Activated CD4-positive, alpha-beta memory T cell treated with anti-CD3 and anti-CD28 coated beads, Interleukin-2, amount 10 ng/mL, durations not matched to agents 7 days and 5 days (primary cell): ENCODE results near the gene ITPRID2. TPM values are rescaled to one million over a fixed set of nuclear protein-coding genes. Genes with fewer than 3 reads are reported as not detected.

Experiments used
- CTCF ChIA-PET: fragments of 350-600 bp; sonication (Branson Sonifier 250); formaldehyde crosslinking; loops from one replicate; lab custom pipeline; 2021; ENCODE audit warnings: antibody characterized with exemption, inconsistent platforms; lab: Charles Lee
- POLR2A ChIA-PET: fragments of 350-600 bp; sonication (Branson Sonifier 250); formaldehyde crosslinking; loops from one replicate; lab custom pipeline; 2021; ENCODE audit warnings: antibody characterized with exemption; lab: Charles Lee
- DNase-seq: peaks from one replicate; pipeline ENCODE4 v3.0.0-alpha.2; 2020
- H3K27ac Mint-ChIP-seq: one replicate; pipeline ENCODE4 v1.8.0; 2021; ENCODE audit warnings: mild to moderate bottlenecking, mixed read lengths
- H3K27me3 Mint-ChIP-seq: one replicate; pipeline ENCODE4 v1.8.0; 2021; ENCODE audit warnings: mixed read lengths
- H3K36me3 Mint-ChIP-seq: one replicate; pipeline ENCODE4 v1.8.0; 2021; ENCODE audit warnings: low read depth, mixed read lengths
- H3K4me1 Mint-ChIP-seq: one replicate; pipeline ENCODE4 v1.8.0; 2021; ENCODE audit warnings: mixed read lengths
- H3K4me3 Mint-ChIP-seq: one replicate; pipeline ENCODE4 v1.8.0; 2021; ENCODE audit warnings: mild to moderate bottlenecking, mixed read lengths
- H3K9me3 Mint-ChIP-seq: one replicate; pipeline ENCODE4 v1.8.0; 2021; ENCODE audit warnings: mixed read lengths
- total RNA-seq, 2 experiments: library from RNA; stranded (reverse); gene quantifications; one replicate each; pipeline ENCODE4 v1.2.3, GENCODE V29; 2021

The ITPRID2 gene
- total RNA-seq, 2 experiments from 2014 or later, result 53.0 to 53.2 TPM

GRCh38 chr2:181859123-181859522 lies 32.4 kb upstream of the ITPRID2 start:
- Mint-ChIP-seq H3K4me1 (no peaks in the 10 kb centered on the region), H3K4me3 (no peak overlapping the region), H3K27me3 (peaks cover 16% of the 10 kb centered on the region), H3K9me3 (no peaks in the 10 kb centered on the region), H3K36me3 (no peaks in the 10 kb centered on the region), H3K27ac (no peak overlapping the region)
- ChIA-PET CTCF (no interaction called here), POLR2A (no interaction called here)
- DNase-seq, result no peak

DNA sequence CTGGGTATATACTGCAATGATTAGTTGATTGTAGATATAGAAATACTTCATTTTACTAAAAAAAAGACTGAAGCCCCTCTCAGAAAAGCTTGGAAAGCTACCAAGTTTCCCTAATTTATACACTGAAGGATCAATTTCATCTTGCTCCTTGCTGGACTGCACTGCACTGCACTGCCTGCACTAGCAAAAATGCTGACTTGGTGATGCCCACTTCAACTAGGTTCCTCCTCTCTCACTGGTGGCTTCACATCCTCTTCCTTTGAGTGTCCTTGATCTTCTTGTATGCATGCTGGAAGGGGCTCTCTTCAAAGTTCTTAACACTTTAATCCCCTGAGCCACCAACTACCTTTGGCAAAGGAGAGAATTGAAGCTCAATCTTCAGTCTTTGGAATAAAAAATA lies 31.7 kb upstream of the ITPRID2 start:
- no peak for DNase-seq
- Mint-ChIP-seq H3K27me3 (peaks cover 21% of the 10 kb centered on the region), H3K4me3 (no peak overlapping the region), H3K9me3 (no peaks in the 10 kb centered on the region), H3K36me3 (no peaks in the 10 kb centered on the region), H3K4me1 (no peaks in the 10 kb centered on the region), H3K27ac (no peak overlapping the region)
- POLR2A ChIA-PET, result no interaction called here
- CTCF ChIA-PET, result no interaction called here

DNA sequence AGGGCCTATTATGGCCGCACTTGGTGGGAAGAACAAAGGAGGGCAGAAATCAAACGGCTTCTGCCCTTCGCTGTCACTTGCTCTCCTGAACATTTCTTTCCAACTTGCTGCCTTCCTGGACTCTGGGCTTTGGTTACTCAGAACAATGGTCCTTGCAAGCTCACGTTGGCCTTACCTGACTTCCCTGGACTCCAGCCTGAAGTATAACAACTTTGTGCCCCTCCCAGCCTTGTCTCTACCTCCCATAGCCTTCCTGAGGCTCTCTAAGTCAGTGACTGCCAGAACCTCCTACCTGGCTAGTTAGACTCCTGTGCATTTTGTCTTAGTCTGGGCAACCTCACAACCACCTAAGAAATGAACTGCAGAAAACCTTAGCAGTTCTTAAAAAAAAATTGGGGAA lies 30.2 kb upstream of the ITPRID2 start:
- no peaks in the 10 kb centered on the region for H3K4me1 Mint-ChIP-seq
- ChIA-PET POLR2A (no interaction called here), CTCF (no interaction called here)
- no peaks in the 10 kb centered on the region for H3K9me3 Mint-ChIP-seq
- peaks cover 24% of the 10 kb centered on the region for H3K27me3 Mint-ChIP-seq
- H3K27ac Mint-ChIP-seq, result no peak overlapping the region
- H3K4me3 Mint-ChIP-seq, result no peak overlapping the region
- no peak for DNase-seq
- no peaks in the 10 kb centered on the region for H3K36me3 Mint-ChIP-seq

DNA sequence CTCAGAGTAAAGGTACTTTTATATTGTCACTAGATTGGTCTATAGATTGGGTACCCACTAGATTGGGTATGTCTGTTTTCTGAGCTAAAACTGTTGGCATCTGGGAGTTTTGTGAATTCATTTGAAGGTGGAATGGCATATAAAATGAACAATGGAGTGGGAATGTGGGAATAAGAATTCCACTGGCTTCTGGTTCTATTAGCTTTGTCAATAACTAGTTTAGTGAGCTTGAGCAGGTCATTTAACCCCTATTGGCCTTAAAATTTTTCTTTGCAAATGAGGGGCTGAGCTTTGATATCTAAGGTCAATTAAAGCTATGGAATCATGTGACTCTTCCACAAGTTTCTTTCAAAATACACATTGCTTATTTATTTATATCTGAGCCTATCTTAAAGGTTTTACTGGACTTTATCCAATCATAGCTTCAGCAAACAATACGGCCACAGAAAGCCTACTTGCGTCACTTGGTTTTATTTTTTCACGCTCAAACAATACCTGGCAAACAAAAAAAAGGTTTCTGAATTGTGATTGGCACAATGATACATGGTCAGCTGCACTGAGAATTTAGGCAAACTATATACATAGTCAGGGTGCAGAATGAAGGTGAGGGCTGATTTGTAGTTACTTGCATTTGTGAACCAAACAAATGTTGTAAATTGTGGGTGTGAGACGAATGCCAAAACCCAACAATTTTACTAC lies 28.8 kb upstream of the ITPRID2 start:
- ChIA-PET CTCF (no interaction called here), POLR2A (interaction anchor here (0.6 kb wide), 1 partner anchor 204 kb away, joined by 3 read pairs; no protein-coding TSS in a partner anchor)
- no peaks in the 10 kb centered on the region for H3K9me3 Mint-ChIP-seq
- no peaks in the 10 kb centered on the region for H3K4me1 Mint-ChIP-seq
- no peaks in the 10 kb centered on the region for H3K36me3 Mint-ChIP-seq
- H3K27ac Mint-ChIP-seq, result no peak overlapping the region
- no peak for DNase-seq
- no peak overlapping the region for H3K4me3 Mint-ChIP-seq
- peaks cover 21% of the 10 kb centered on the region for H3K27me3 Mint-ChIP-seq

DNA sequence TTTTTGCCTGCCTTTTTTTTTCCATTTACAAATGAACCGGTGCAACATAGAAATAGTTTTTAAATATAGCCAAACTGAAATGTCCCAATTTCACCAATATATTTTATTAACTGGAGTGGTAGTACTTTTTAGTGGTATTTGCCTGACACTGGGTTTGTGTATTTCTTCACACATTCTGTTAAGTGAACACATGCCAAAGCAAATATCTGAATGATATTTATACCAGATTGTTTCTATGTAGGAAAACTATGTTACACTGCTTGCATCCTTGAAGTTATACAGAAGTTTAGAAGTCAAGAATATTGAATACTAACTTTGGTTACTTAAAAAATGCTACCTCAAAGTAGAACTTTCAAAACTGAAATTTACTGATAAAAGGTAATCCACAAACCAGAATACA lies 19.4 kb upstream of the ITPRID2 start:
- CTCF ChIA-PET, result no interaction called here

DNA sequence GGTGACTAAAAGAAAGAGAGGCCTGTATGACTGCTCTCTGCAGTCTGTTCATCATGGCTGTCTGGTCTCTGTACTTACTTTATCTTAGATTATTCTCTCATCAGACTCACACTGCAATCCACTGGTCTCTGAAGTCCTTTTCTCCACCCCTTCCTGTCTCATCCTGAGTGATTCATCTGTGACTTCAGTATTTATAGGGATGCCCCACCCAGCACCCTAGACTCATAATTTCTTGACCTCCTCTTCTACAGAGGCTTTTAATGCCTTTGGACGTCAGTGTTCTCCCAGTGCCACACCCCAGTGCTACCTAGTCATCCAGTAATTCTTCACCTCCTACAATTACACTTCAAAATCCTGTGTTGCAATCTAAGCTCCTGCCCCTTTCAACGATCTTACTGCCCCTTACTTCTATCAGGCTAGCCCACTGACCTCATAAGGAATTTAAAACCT lies 14.9 kb upstream of the ITPRID2 start:
- ChIA-PET CTCF (no interaction called here), POLR2A (no interaction called here)
- Mint-ChIP-seq H3K27me3 (peaks cover 15% of the 10 kb centered on the region), H3K27ac (no peak overlapping the region), H3K9me3 (no peaks in the 10 kb centered on the region), H3K4me3 (no peak overlapping the region), H3K4me1 (no peaks in the 10 kb centered on the region), H3K36me3 (no peaks in the 10 kb centered on the region)
- DNase-seq, result no peak

More for the DNA sequence above, 19.4 kb upstream of the ITPRID2 start:
- POLR2A ChIA-PET, result no interaction called here
- no peaks in the 10 kb centered on the region for H3K9me3 Mint-ChIP-seq
- H3K36me3 Mint-ChIP-seq, result no peaks in the 10 kb centered on the region
- peaks cover 12% of the 10 kb centered on the region for H3K27me3 Mint-ChIP-seq
- no peak overlapping the region for H3K4me3 Mint-ChIP-seq
- no peaks in the 10 kb centered on the region for H3K4me1 Mint-ChIP-seq
- DNase-seq, result no peak
- H3K27ac Mint-ChIP-seq, result no peak overlapping the region

DNA sequence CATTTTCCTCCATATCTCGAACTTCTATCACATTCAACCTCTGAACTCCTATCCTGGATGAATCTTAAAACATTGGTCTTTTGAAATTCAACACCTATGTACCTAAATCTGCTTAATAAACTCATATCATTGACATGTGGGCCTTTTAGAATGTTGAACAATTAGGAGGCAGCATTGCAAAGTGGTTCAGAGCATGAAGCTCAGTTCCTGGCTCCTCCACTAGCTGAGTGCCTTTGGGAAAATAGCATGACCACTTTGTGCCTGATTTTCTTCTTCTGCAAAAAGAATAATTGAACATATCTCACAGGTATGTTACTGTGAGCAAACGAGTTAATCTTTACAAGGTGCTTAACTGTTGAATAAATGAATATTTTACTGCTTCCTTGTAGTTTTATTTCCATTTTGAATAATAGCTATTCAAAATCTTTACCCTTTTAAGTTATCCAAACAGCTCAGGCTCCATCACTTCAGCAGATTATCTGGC lies 14.3 kb upstream of the ITPRID2 start:
- no peak for DNase-seq
- CTCF ChIA-PET, result no interaction called here
- H3K27ac Mint-ChIP-seq, result no peak overlapping the region
- H3K4me3 Mint-ChIP-seq, result no peak overlapping the region
- H3K36me3 Mint-ChIP-seq, result no peaks in the 10 kb centered on the region
- H3K4me1 Mint-ChIP-seq, result no peaks in the 10 kb centered on the region
- peaks cover 15% of the 10 kb centered on the region for H3K27me3 Mint-ChIP-seq
- POLR2A ChIA-PET, result no interaction called here
- H3K9me3 Mint-ChIP-seq, result no peaks in the 10 kb centered on the region

- Mint-ChIP-seq H3K4me3 (no peak overlapping the region), H3K9me3 (no peaks in the 10 kb centered on the region), H3K4me1 (no peaks in the 10 kb centered on the region), H3K27ac (no peak overlapping the region), H3K36me3 (no peaks in the 10 kb centered on the region), H3K27me3 (peaks cover 14% of the 10 kb centered on the region)
- no peak for DNase-seq
- ChIA-PET CTCF (no interaction called here), POLR2A (no interaction called here)
These were observed 13.1 kb upstream of the ITPRID2 start for GRCh38 chr2:181878448-181878847.

GRCh38 chr2:181879295-181879694 lies 12.2 kb upstream of the ITPRID2 start:
- no peak for DNase-seq
- no peak overlapping the region for H3K27ac Mint-ChIP-seq
- peaks cover 13% of the 10 kb centered on the region for H3K27me3 Mint-ChIP-seq
- ChIA-PET CTCF (no interaction called here), POLR2A (interaction anchor here (0.8 kb wide), 1 partner anchor 18 kb away, joined by 5 read pairs; no protein-coding TSS in a partner anchor)
- no peak overlapping the region for H3K4me3 Mint-ChIP-seq
- H3K36me3 Mint-ChIP-seq, result no peaks in the 10 kb centered on the region
- H3K9me3 Mint-ChIP-seq, result no peaks in the 10 kb centered on the region
- H3K4me1 Mint-ChIP-seq, result no peaks in the 10 kb centered on the region

- no peak for DNase-seq
- POLR2A ChIA-PET, result interaction anchor here (1.0 kb wide), 1 partner anchor 10 kb away, joined by 3 read pairs; no protein-coding TSS in a partner anchor
- H3K4me3 Mint-ChIP-seq, result no peak overlapping the region
- CTCF ChIA-PET, result no interaction called here
- H3K36me3 Mint-ChIP-seq, result no peaks in the 10 kb centered on the region
- peaks cover 32% of the 10 kb centered on the region for H3K27me3 Mint-ChIP-seq
- no peaks in the 10 kb centered on the region for H3K4me1 Mint-ChIP-seq
- H3K27ac Mint-ChIP-seq, result no peak overlapping the region
- H3K9me3 Mint-ChIP-seq, result no peaks in the 10 kb centered on the region
These were observed 9.1 kb upstream of the ITPRID2 start for GRCh38 chr2:181882246-181883020.

DNA sequence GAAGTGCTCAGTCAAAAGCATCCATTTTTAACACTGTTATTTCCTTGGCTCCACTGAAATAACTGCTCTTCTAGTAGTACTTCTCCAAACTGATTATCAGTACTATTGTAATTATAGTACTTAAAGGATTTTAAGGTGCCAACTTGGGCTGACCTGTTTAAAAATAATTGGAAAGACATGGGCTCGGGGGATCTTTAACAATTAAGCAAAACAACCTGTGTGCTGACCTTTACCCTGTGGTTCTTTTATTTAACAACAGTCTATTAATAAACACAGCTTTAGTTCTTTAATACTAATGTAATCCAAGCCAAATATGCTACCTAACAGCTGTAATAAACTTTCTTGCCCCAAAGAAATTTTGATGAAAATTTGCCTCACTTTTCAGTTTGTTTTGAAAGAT lies 6.9 kb upstream of the ITPRID2 start:
- H3K9me3 Mint-ChIP-seq, result no peaks in the 10 kb centered on the region
- DNase-seq, result no peak
- H3K27ac Mint-ChIP-seq, result no peak overlapping the region
- H3K4me3 Mint-ChIP-seq, result no peak overlapping the region
- H3K36me3 Mint-ChIP-seq, result no peaks in the 10 kb centered on the region
- peaks cover 38% of the 10 kb centered on the region for H3K27me3 Mint-ChIP-seq
- H3K4me1 Mint-ChIP-seq, result no peaks in the 10 kb centered on the region
- ChIA-PET CTCF (no interaction called here), POLR2A (no interaction called here)

DNA sequence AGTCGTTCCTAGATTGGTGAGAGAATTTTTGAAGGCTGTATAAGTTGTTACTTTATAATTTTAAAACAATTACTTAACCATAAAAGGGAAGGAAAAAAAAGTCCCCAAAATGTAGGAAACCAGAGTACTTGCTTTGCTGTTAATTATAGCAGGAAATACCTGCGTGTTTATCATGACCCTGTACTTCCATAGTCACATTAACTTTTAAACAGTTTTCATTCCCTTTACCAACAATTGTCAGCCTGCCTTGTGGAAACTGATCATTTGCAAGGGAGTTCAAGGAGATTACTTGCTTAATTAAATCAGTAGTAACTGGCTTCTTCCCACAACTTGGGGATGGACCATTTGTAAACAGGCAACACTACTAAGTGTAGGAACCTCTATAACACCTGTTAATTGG lies 6.4 kb upstream of the ITPRID2 start:
- CTCF ChIA-PET, result no interaction called here

DNA sequence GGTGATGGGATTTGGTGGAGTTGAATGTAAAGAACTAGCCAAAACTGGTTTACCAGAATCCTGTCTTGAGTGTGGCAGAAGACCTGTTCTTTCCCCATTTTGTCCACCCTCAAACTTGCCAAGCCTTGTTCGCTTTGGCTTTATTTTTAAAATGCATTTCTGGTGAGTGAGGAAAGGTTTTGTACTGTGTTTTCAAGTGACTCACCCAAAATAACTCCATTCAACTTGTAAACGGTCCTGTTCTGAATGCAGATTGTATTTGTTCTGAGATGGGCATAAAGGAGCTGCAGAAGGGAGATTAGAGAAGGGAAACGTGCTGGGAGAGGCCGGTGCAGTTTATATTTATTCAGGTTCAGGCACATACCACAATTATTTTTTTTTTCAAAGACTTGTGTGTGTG lies 5.3 kb upstream of the ITPRID2 start:
- ChIA-PET CTCF (no interaction called here), POLR2A (interaction anchor here (0.8 to 1.2 kb wide), 2 partner anchors 14 to 99 kb away, joined by 3 read pairs; no protein-coding TSS in a partner anchor)
- Mint-ChIP-seq H3K9me3 (no peaks in the 10 kb centered on the region), H3K4me3 (no peak overlapping the region), H3K27ac (no peak overlapping the region), H3K4me1 (peaks cover 4% of the 10 kb centered on the region), H3K36me3 (no peaks in the 10 kb centered on the region), H3K27me3 (peaks cover 50% of the 10 kb centered on the region)
- no peak for DNase-seq

More for the DNA sequence above, 6.4 kb upstream of the ITPRID2 start:
- POLR2A ChIA-PET, result no interaction called here
- Mint-ChIP-seq H3K27me3 (peaks cover 43% of the 10 kb centered on the region), H3K4me3 (no peak overlapping the region), H3K36me3 (no peaks in the 10 kb centered on the region), H3K27ac (no peak overlapping the region), H3K9me3 (no peaks in the 10 kb centered on the region), H3K4me1 (no peaks in the 10 kb centered on the region)
- no peak for DNase-seq
